ENCODE data around the gene MAEL.
A peak's percentile ranks its signal among the peaks of the same experiment; 100 is the strongest.
"Not testable (repeated sequence)": the region's sequence is repeated elsewhere in the genome, so short reads cannot be mapped to it uniquely, and the experiment has no call there.

MAEL gene

DNA sequence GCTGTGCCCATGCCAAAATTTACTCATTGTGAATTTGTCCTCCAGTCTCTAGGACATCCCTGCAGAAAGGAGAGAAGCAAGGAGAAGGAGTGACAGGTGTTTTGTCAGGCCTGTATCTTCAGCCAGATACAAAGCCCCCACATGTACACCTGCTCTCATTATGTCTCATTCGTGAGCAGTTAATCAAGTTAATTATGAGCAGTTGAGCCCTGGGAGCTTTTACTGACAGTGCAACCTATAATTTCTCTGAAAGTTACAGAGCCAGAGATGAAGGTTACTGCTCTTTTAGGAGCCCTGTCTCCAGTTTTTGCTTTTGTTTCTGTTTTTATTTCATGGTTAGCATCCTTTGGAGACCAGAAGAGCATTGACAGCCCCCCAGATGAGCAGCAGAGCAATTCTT lies 8.7 kb upstream of the MAEL start:
- no peak for DNase-seq

DNA sequence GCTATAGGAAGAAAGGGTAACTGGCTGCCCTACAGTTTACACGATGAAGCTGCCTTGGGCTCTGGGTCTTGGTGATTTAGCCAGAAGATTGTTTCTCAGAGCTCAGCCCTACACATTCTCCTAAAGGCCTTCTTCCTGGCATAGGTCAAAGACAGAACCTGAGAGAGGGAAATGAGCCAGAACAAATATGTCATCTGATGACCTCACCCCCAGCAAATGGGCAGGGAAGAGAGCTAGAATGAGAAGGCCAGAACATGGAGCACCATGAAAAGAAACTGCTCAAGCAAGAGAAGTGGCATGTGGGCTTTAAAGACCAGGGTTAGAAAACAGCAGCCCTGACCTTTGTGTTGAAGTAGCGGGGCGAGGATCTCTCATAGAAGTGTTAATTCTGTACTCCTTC lies 8.3 kb upstream of the MAEL start:
- DNase-seq, result no peak

DNA sequence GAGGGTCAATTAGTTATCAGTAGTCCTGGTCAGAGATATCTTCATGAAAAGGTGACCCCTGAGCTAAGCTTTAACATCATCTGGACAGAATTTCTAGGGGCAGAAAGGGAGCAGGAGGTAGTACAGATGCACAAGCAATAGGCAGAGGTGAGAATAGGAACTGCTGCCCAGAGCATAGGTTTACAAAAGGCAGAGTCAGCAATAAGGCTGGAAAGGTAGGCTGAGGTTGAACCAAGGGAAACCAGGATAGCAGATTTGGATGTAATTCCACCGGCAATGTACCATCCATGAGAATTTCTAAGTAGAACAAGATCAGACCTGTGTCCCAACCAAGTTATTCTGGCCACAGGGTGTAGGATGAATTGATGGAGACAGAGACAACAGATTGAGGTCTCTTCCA lies 7.5 kb upstream of the MAEL start:
- DNase-seq, result no peak

DNA sequence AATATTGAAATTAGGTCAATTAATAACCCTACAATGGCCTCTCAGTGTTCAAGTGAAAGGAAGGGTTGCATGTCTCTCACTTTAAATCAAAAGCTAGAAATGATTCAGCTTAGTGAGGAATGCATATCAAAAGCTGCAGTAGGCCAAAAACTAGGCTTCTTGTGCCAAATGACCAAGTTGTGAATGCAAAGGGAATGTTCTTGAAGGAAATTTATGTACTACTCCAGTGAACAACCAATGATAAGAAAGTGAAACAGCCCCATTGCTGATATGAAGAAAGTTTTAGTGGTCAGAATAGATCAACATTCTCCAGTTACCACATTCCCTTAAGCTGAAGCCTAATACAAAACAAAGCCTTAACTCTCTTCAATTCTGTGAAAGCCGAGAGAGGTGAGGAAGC lies 10.0 kb downstream of the MAEL start:
- DNase-seq, result no peak

DNA sequence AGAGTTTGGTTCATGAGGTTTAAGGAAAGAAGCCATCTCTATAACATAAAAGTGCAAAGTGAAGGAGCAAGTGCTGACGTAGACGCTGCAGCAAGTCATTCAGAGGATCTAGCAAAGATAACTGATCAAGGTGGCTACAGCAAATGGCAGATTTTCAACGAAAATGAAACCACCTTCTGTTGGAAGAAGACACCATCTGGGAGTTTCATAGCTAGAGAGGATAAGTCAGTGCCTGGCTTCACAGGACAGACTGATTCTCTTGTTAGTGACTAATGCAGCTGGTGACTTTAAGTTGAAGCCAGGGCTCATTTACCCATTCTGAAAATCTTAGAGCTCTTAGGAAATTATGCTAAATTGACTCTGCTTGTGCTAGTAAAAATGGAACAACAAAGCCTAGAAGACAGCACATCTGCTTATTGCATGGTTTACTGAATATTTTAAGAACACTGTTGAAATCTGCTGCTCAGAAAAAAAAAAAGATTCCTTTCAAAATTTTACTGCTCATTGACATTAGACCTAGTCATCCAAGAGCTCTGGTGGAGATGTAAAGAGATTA lies 10.5 kb downstream of the MAEL start:
- DNase-seq, result no peak

DNA sequence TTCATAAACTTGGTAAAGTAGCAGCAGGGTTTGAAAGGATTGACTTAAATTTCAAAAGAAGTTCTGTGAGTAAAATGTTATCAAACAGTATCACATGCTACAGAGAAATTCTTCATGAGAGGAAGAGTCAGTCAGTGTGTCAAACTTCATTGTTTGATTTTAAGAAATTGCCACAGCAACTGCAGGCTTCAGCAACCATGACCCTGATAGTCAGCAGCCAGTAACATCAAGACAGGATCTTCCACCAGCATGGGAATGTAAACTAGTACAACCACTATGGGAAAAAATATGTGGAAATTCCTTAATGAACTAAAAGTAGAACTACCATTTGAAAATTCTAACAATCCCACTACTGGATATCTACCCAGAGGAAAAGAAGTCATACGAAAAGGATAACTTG lies 11.5 kb downstream of the MAEL start:
- DNase-seq, result no peak

DNA sequence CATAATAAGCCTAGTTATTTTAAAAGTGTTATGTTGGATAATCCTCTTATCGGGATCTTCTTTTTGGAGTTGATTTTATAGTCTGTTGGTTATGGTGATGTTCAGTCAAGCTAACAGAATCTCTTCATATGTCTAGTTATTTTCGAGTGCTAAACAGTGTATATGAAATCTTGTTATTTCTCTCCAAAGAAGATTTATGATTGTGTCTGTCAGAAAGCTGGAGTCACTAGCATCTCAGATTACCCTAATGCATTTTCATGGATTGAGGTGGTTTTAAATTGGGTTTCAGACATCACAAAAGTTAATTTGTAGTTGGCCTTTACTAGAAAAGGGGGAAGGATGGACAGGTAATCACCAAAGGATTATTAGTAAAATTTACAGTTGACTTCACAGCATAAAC lies 13.3 kb downstream of the MAEL start:
- DNase-seq, result no peak

DNA sequence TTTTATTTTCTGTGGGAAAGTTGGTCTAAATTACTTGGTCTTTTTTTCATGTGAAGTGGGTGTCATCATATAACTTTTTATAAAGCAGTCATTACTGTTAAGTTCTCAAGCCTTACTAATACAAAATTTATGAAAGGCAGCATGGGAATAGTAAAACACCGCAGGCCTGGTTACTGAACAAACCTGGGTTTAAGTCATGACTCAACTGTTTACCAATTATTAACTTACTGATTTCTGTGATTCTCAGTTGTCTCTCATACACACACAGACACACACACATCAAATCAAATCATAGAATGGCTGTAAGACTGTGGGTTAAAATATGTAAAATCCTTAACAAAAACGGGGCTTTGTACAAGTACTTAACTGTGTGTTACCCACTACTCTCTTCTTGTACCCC lies 14.6 kb downstream of the MAEL start:
- no peak for DNase-seq

DNA sequence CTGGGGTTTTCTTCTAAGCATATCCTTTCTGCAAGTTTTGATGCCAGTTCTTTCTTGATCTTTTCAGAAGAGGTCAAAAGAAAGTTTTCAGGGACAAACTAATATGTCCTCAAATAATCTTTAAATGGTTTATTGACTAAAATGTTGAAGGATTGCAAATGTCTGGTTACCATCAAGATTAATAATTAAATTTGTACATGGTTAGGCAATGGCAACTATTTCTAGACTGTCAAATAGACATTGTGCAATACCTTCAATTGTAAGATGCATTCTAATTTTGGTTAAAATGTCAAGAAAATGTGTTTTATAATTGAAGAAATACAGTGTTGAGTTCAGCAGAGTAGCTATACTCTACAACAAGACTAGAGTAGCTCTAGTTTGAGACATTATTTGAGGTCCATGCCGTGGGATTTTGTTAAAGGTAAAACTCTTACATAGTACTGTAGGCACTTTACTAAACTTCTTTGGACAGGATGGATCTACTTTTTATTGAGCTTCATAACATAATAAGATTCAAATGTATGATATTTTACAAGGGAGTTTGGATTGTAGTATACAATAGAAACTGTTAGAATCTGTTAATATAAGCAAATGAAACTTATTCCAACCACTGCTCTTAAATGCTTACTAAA lies 22.6 kb downstream of the MAEL start:
- no peak for DNase-seq

DNA sequence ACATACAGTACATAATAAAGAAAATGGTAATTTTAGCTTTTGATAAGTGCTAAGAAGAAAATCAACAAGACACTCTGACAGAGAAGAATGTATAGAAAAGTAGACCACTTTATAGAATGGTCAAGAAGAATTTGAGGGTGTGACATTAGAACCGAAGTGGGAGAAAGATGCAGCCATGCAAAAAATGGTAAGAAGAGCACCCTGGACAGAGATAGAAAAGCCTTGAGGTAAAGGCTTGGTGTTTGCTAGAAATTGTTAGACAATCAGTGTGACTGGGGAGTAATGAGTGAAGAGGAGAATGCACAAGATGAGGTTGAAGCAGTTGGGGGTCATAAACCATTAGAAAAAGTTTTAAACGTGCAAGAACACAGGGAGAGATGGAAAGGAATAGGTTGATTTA lies 23.5 kb downstream of the MAEL start:
- DNase-seq, result no peak

DNA sequence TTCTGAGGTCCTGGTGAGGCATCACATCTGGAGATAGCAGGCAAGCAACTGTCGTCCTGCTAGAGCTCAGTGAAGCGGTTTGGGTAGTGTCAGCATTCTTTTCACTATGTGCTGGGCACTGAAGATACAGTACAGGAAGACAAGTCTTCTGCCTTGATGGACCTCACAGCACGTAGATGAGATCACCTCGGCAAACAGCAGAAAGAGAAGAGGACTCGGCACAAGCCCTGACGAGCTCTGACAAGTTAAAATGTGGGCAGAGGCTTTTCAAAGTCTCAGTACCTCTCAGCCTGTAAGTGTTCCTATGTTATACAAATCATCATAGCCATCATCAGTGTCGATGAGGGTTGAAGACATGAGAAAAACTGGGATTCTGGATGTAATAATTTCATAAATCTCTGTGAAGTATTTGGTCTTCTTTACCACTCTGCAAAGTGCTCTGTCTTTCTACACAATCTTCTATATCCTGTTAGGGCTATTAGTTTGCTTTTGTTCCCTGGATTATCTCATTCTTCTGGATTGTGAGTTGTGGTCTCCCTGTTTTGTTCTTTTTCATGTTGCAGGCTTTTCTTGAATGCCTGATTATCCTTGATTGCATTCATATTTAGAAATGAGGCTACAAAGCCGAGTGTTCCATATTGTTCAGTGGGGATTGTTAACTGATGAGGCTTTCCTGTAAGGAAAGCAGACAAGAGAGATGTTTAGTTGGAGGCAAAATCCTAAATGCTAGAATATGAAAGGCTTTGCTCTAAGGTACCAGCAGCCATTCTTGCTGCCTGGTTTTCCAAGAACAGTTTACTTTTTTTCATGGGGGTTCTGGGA lies 24.2 kb downstream of the MAEL start:
- DNase-seq, result no peak

DNA sequence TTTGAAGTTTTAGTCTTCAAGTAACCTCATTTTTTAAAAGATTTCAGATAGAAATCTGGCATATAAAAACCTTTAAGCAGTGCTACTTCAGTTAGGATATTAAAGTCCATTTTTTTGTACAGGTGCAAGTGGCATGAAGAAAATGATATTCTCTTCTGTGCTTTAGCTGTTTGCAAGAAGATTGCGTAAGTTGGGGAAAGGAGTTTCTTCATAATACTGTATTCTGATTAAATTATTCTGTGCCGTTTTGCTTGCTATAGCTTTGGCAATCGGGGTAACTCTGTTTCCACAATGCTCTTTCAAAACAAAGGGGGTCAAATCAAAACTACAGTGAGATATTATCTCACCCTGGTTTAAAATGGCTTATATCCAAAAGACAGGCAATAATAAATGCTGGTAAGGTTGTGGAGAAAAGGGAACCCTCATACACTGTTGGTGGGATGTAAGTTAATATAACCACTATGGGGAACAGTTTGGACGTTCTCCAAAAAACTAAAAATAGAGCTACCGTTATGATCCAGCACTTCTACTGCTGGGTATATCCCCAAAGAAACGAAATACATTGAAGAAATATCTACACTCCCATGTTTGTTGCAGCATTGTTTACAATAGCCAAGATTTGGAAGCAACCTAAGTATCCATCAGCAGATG lies 27.1 kb downstream of the MAEL start:
- DNase-seq, result peak; percentile 2

DNA sequence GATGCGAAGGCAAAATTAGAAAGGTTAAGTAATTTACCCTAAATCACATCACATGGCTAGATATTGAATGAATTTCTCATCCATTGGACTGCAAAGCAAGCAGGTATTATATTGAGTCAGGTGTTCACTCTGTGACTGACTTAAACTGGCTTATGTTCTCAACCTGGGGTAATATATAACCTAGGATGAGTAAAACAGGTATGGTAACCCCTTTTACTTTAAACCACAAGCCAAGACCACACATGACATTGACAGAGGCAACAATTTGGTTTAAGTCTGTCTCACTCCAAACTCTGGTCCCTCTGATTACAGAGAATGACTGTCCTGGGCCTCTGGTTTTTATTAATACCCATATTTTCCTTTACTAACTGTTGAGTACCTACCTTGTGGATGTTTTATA lies 33.3 kb downstream of the MAEL start:
- no peak for DNase-seq

DNA sequence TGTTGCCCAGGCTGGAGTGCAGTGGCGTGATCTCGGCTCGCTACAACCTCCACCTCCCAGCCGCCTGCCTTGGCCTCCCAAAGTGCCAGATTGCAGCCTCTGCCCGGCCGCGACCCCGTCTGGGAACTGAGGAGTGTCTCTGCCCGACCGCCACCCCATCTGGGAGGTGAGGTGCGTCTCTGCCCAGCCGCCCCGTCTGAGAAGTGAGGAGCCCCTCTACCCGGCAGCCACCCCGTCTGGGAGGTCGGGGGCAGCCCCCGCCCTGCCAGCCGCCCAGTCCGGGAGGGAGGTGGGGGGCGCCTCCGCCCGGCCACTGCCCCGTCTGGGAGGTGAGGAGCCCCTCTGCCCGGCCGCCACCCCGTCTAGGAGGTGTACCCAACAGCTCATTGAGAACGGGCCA lies 40.5 kb downstream of the MAEL start:
- not testable (repeated sequence) for DNase-seq

DNA sequence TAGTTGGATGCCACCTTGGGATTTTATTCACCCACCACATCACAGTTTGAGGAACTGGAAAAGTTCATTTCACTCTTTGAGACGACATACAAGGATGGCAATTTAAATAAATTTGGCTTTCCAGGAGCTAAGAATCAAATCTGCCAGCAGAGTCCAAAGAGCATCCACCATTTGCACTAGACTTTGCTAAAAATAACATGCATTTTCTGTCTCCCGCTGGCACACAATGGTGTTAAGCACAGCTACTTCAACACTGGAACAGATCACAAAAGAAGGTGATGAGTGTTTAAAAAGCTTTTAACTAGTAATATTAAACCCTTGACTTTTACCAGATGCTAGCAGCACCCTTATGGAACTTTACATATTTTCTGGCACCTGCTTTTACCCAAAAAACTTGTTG lies 44.6 kb downstream of the MAEL start:
- no peak for DNase-seq

DNA sequence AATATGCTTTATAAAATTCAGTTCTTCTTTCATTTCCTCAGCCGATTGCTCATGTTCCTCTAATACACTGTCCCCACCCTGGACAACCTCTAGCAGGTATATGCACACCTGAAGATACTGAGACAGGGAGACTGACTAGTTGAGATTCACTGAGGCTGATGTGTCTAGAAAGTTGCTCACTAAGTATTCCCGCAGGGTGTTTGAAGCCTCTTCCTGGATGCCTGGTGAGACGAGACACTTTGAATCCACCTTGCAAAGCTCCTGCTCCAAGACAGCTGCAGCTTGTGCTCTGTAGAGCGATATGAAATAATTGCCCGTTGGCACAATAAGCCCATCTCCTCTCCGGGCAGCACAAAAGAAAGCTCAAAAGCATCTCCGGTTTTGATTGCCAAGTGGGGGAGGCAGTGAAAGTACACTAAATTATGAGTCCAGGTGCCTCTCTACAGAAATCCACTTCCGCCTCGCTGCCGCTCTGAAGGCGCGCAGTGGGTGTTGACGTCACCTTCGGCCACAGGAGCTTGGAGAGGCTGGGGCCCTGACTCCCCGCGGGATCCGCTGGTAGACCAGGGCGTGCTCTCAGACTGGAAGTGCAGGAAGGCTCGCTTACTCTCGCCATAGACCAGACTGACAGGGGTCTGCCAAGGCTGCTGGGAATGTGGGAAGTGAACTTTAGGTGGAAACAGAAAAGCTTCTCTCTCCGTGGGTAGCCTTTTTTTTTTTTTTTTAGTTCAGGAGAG lies 54.8 kb downstream of the MAEL start:
- no peak for DNase-seq

DNA sequence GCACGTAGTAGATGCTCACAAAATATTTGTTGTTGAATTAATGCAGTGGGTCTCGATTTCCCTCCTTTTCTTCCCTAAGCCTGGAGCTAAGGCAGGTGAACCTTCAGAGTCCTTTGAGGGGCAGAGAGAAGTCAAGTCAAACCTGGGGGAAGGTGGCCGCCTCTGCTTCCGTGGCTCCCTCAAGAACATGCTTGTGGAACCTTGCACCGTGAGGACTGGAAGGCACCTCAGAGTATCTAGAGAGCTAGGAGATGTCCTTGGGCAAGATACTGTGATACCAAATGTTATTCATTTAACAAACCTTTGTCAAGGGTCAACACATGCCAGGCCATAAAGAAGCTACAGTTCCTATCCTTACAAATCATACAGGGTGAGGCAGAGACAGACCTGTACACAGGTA lies 62.8 kb downstream of the MAEL start:
- DNase-seq, result no peak

DNA sequence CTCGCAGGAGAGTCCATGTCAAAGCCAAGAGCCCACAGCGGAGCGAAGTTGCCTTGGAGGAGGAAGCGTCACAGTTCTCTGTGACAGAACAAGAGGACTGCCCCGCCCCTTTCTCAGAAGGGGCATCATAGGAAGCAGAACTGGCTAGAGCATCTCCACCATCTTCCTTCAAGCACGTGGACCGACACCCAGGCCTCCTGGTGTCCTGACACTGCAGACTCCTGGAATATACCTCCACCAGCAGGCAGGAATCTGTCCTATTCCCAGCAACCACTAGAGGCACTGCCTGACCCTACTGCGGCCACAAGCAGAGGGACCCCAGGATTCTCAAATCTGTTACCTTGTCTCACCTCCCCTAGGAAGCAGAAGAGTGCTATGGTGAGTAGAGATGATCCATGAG lies 63.3 kb downstream of the MAEL start:
- DNase-seq, result no peak

DNA sequence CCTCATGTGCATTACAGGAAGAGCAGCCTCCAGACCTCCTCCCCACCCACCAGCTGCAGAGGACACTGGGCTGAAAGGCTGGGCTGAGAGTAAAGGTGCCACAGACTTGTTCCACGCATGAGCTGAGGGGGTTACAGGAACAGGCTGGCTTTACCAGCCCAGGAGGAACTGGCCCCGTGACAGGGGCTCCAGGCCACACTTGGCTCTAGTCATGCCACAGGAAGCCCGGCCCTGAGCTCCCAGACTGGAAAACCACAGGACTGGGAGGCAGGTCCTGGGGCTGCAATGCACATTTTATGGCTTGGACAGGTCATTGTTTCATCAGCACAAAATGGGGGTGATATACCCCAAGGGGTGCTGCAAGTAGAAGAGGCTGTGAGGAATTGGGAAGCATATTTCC lies 65.5 kb downstream of the MAEL start:
- no peak for DNase-seq

DNA sequence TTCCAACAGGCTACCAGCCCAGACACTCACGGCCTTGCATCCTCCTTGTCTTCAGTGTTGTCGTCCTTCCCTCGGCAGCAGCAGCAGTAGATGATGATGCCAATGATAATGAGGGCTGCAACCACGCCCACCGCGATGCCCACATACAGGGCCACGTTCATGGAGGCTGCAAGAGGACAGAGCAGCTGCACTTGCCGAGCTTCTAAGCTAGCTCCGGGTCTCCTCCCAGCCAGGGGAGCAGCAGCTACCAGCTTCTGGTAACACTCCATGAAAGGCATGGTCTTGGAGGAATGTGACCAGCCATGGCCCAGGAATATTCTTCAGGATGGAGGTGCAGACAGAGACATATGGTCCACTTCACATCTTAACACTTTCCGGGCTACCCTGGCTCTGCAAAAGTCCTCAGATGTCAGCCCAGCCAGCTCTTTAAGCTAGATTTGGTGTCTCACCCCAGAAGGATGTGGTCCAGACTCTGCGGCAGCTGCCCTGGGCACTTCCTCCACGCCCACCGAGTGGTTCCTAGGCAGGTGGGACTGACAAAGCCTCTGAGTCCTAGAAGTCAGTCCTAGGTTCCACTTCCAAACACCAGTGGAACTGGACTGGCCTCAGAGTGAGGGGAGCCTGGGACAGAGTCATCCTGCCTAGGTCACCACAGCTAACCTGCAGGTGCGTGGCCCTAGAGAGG lies 66.0 kb downstream of the MAEL start:
- DNase-seq, result no peak

DNA sequence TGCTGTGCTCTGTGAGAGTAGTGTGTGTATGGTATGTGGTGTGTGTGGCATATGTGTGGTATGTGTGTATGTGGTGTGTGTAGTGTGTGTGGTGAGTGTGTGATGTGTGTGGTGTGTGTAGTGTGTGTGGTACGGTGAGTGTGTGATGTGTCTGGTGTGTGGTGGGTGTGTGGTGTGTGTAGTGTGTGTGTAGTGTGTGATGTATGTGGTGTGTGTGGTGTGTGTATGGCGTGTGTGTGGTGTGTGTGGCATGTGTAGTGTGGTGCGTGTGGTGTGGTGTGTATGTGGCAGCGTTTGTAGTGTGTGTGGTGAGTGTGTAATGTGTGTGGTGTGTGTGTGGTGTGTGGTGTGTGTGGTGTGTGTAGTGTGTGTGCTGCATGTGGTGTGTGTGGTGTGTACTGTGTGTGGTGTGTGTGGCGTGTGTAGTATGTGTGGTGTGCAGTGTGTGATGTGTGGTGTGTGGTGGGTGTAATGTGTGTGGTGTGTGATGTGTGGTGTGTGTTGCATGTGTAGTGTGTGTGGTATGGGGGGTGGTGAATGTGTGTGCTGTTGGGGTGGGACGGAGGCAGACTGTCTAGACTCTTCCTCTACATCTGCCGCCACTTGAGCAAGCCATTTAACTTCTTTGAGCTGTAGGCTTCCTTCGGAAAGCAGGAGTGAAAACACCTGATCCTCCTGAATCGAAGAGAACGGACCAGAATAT lies 67.6 kb downstream of the MAEL start:
- no peak for DNase-seq

DNA sequence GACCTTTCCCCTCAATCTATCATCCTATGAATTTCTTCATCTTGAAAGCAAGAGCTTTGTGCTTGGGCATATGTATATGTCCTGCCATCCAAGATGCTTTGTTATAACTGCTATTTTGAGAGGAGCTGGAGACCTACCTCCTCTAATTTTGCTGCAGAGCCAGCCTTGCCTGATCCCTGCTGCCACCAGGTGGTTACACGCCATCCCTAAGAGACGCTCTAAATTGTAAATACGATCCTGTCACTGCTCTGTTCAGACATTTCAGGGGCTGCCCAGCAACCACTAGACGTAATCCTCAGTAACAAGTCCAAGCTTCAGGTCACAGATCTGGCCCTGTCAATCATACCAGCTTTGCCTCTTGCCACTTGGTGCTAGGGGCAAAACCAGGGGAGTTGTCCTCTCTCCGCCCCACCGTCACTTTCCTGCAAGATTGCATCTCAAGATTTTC lies 68.2 kb downstream of the MAEL start:
- DNase-seq, result peak; percentile 60
